GM04504 (cell line): ENCODE data around the gene CNNM3.

Experiments used
- DNase-seq: peaks from one replicate; pipeline ENCODE4 v3.0.0-alpha.2; 2012; ENCODE audit warnings: low read depth

CNNM3 gene

DNA sequence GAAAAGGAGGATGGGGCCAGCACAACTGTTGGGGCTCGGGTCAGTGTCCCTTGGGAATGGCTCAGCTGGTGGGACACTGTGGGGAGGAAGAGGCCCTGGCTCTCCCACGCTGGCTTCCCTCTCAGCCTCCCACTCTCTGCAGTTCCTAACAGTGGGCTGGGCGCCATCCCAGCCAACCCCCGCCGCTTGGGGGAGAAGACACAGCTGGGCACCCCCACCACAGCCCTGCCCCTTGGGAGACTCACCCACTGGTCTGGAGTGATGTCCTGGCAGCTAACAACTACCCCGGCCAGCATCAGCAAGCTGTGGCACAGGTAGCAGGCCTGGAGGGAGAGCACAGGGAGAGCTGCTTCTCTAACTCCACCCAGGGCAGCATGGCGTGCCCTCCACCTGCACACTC lies 62.1 kb downstream of the CNNM3 start:
- DNase-seq: no peak

DNA sequence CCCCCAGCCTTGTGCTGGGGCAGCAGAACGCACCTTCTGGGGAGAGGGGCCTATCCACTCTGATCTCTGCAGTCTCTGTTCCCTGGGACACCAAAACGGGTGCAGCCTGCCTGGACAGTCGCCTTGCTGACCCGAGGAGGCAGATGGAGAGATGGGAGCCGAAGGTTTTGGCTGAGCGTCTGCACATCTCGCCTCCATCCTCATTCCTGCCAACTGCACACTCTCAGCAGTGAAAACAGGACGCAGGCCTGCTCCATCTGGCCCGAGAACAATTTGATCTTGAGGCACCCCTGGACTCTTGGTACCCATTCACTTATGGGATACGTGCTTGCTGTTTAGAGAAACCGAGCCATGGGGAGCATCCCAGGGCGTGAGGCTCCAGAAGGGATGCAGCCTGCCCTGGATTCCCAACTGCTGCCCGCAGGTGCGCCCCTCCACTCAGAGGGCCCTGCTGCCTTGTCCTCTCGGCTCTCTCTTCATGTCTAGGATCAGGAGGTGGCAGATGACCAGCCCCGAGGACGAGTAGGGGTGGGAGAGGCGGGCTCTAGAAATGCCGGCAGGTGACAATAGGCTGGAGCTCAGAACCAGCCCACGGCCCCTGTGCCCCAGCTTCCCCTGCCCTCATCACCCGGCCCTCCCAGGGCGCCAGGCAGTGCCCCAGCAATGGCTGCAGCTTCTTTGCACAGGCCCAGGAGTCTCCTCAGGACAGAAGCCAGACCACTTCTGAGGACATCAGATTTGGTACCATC lies 62.9 kb downstream of the CNNM3 start:
- DNase-seq: no peak

DNA sequence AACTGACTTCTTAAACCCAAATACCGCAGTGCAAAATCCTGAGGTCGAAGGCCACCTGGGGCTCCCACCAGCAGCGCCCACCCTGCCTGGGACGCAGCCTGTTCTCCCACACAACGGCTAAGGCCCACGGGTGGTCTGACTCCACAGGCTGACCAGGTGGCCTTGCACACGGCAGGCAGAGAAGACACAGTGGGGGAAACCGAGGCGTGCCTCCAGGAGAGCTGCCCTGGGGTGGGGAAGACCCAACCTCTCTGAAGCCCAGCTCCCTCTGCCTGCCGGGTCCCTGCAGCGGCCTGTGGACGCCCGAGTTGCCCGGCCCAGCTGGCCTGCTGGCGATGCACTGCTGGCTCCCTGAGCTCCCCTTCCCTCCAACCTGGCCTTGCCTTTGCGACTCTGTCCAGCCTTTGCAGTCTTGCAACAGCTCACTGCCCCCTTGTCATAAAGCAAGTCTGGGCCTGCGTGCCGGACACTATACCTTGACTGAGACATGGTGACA lies 63.5 kb downstream of the CNNM3 start:
- no peak for DNase-seq

DNA sequence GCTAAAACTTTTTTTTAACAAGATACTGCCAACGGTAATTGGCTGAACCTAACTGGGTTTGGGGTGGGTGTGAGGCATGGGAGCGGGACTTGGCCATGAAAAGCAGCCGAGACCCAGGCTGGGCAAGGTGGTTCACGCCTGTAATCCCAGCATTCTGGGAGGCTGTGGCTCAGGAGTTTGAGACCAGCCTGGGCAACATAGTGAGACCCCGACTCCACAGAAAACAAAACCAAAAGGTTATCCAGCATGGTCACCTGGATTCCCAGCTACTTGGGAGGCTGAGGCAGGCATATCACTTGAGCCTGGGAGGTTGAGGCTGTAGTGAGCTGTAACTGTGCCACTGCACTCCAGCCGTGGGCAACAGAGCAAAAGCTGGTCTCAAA lies 64.8 kb downstream of the CNNM3 start:
- no peak for DNase-seq

DNA sequence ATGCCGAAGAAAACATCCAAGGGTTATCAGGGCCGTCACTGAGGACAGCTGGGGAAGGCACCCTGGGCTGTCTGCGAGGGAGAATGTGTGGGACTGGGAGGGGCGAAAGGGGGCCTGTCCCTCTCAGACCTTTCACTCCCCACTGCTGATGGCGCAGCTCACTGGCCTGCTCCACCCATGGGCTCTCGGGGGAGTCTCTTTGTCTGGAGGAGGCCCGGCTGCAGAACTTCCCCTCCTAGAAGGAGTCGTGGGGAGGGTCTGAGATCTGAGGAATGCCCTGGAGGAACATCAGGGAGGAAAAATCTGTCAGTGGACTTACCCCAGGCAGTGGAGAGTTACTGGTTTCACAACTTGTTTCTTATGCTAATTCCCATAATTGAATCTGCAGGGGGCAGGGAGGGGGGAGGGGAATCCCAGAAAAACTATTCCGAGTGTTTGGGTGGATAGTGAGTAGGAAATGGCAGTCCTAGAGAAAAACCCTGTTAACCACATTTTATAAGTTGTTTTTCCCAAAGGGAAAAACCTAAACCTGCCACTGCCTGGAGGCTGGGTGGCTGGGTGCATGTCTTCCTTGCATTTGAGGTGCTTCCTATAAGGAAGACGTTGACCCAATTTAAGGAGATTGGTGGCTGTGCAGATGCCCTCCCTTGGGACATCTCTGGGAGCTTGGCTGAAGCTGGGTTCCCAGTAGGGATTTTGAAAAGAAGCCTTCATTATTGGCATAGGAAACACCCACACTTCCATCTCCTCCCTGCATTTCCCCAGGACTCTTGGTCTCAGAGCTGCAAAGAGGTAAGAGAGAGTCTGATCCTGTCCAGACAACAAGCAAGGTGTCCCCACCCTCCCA lies 65.5 kb downstream of the CNNM3 start:
- no peak for DNase-seq

DNA sequence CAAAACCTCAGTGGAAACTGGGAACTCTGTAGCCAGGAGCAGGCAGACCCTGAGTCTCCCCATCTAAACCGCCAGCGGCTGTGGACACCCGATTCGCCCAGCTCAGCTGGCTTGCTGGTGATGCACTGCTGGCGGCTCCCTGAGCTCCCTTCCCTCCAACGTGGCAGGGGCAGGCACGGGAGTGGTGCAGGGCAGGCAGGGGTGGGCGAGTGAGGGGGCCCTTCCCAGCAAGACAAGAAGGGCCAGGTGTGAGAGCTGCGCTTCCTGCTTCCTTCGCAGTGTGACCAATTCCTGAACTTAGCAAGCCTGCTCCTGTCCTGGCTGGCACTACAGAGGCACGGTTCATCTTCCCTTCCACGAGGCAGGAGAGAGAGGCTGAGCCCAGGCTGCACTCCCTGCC lies 66.2 kb downstream of the CNNM3 start:
- DNase-seq: no peak

DNA sequence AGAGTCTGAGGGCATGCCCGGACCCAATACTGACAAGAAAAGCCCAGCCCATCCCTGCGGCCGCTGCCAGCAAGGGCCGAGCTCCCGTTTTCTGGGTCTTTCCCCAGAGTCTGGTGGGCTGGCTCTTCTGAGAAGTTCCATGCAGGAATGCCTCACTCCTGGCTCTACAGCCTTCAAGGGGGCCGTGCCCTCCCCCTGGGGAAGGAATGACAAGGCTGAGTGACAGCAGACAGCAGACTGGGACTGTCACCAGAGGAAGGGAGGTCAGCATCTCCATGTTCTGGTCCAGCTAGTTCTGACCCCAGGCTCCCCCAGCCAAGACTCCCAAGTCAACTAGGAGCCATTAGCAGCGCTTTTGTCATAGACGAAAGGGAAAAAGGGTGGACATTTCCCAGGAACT lies 66.8 kb downstream of the CNNM3 start:
- DNase-seq: no peak

DNA sequence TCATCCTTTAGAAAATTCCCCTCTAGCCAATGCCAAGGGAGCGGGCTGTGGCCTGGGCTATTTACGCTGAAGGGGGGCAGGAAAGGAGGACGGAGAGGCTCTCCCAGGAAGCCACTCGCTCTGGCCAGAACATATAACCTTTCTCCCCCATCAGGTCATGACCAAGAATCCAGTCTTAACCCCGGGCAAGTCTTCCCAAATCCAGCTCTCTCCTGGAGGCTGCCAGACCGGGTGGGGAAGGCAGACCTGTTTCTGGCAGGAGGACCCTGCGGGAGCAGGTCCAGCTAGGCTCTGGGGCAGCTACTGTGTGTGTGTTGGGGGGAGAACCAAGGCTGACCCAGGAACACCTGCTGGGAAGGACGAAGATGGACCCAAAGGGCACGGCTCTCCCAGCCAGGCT lies 67.2 kb downstream of the CNNM3 start:
- DNase-seq: no peak
